ENCODE data around the gene LCN2.
"Not testable (repeated sequence)": the region's sequence is repeated elsewhere in the genome, so short reads cannot be mapped to it uniquely, and the experiment has no call there.

The LCN2 gene

GRCh38 chr9:128128836-128129590, 20.2 kb upstream of the LCN2 start:
- no peak for DNase-seq

GRCh38 chr9:128129976-128130590, 19.2 kb upstream of the LCN2 start:
- DNase-seq, result not testable (repeated sequence)

- DNase-seq, result not testable (repeated sequence)
Observed at GRCh38 chr9:128130651-128131050, 18.6 kb upstream of the LCN2 start.

- not testable (repeated sequence) for DNase-seq
Observed at GRCh38 chr9:128131346-128131745, 17.9 kb upstream of the LCN2 start.

- DNase-seq, result not testable (repeated sequence)
Observed at GRCh38 chr9:128132139-128132538, 17.1 kb upstream of the LCN2 start.

GRCh38 chr9:128135561-128135960, 13.7 kb upstream of the LCN2 start:
- not testable (repeated sequence) for DNase-seq

- no peak for DNase-seq
Observed at GRCh38 chr9:128136816-128137793, 12.1 kb upstream of the LCN2 start.

GRCh38 chr9:128138001-128138400, 11.3 kb upstream of the LCN2 start:
- DNase-seq, result no peak

GRCh38 chr9:128139621-128140020, 9.6 kb upstream of the LCN2 start:
- no peak for DNase-seq

- DNase-seq, result no peak
Observed at GRCh38 chr9:128141604-128142003, 7.6 kb upstream of the LCN2 start.

GRCh38 chr9:128142061-128142460, 7.2 kb upstream of the LCN2 start:
- DNase-seq, result no peak

- DNase-seq, result no peak
Observed at GRCh38 chr9:128142596-128142995, 6.7 kb upstream of the LCN2 start.

GRCh38 chr9:128143525-128144238, 5.6 kb upstream of the LCN2 start:
- no peak for DNase-seq

GRCh38 chr9:128144239-128145181, 4.7 kb upstream of the LCN2 start:
- DNase-seq, result no peak

- no peak for DNase-seq
Observed at GRCh38 chr9:128145536-128145935, 3.7 kb upstream of the LCN2 start.

GRCh38 chr9:128145951-128146351, 3.3 kb upstream of the LCN2 start:
- DNase-seq, result no peak

GRCh38 chr9:128146591-128147120, 2.6 kb upstream of the LCN2 start:
- no peak for DNase-seq

- no peak for DNase-seq
Observed at GRCh38 chr9:128148509-128149000, 698 bp upstream of the LCN2 start.

GRCh38 chr9:128149951-128150593, 819 bp downstream of the LCN2 start:
- no peak for DNase-seq

GRCh38 chr9:128150594-128151308, 1.5 kb downstream of the LCN2 start:
- DNase-seq, result no peak
